ENCODE data around the gene TDRD6. TPM values are rescaled to one million over a fixed set of nuclear protein-coding genes. Genes with fewer than 3 reads are reported as not detected.
"Not testable (repeated sequence)": the region's sequence is repeated elsewhere in the genome, so short reads cannot be mapped to it uniquely, and the experiment has no call there.

TDRD6 gene
- polyA plus RNA-seq, 12 donors = 0.37 to 1.6 (median 0.80) TPM; not detected in 2

DNA sequence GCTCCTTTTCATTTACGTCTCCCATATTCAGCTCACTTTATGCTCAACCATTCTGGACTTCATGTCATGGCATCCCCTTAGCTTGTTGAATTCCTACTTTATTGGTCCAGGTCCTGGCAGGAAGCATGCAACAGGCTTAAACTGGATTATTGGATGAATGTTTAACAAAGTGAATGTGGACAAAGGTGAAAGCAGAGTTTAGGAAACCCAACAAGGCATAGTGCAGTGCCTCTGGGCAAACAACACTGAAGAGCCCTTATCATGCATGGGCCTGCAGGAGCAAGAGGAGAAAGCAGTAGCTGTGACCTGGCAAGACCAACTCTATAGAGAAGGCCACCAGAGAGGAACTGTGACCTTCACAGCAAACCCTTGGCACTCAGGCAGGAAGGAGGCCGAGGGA lies 53.8 kb downstream of the TDRD6 start:
- no peak for DNase-seq

DNA sequence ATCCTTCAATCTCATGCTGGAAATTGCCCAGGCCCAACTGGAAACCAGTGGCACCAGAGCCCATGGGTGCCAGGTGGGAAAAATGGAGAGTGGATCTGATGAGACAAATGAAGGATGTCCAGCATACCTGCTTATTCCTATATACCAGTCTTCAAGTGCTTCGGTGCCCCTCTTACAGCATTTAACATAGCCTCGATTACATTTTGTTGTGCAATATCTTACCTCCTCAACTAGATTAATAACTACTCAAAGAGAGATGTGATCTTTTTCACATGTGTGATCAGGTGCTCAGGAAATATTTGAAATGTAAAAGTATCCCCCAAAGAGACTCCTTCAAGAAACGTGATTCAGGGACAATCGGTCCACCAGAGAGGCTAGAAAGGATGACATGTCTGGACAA lies 54.2 kb downstream of the TDRD6 start:
- DNase-seq = no peak

DNA sequence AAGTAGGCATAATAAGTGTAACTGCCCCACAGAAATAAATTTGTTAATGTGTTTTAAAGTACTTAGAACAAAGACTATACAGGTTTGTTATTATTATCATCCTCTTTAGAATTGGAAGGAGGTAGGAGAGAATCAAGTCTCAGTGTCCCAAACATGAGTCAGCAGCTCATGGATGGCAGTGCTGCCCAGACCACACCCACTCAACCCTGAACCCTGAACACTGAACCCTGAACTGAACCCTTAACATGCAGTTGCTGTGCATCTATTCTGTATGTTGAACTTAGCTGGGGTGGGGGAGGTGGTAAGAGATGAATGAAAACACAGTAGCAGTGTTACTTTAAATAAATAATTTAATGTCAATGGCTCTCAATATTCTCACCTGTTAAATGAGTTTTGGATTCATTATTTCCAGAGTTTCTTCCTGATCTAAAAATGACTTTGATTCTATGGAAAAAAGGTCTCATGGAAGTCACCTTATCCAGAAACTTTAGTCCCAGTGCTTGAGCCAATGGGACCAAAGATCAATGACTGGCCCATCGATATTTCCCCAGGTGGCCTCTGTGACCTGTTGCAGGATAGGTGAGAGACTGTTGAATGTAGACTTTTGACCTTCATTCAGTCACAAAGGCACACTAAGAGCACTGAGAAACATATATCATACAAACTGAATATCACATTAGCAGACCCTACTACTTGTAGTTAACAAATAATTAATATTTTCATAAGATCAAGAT lies 55.9 kb downstream of the TDRD6 start:
- no peak for DNase-seq

- DNase-seq = not testable (repeated sequence)
Observed at GRCh38 chr6:46744159-46744725, 56.6 kb downstream of the TDRD6 start.

DNA sequence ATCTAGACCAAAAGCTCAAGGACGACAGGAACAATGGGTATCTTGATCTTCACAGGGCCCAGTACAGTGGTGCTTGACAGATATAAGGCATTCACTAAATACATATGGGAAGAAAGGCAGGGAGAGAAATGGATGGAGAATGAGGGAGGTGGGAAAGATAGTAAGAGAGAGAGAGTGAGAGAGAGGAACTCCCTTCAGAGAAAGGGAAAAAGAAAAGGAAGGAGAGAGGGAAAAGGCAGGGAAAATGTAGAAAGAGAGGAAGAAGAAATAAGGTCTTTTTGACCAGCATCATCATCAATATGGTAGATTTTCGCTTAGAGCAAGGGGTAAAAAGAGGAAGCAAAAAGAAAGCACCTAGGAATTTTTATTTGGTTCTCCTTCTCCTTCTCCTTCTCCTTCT lies 58.3 kb downstream of the TDRD6 start:
- DNase-seq = no peak

DNA sequence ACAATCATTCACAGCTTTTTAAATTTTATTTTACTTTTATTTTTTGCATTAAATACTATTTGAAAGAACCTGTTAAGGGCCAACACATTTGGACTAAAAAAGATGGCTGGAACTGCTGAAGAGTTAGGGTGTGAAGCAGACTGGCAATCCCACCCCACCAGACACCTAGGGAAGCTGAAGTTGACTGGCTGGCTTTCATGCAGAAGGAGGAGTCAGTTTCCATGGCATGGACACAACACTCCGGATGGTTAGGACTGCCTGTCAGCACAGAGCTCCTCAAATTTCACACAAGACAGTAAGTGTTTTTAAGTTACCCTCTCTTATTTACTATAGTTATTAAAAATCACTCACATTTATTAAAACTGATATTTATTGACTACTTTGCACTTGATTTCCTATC lies 59.0 kb downstream of the TDRD6 start, which contains the start of gene ANKRD66:
Gene ANKRD66, plus strand, starts transcription at position 238 of the 400 bp plus-strand sequence. CDS start 5,016 bp downstream, outside the sequence.
- no peak for DNase-seq

DNA sequence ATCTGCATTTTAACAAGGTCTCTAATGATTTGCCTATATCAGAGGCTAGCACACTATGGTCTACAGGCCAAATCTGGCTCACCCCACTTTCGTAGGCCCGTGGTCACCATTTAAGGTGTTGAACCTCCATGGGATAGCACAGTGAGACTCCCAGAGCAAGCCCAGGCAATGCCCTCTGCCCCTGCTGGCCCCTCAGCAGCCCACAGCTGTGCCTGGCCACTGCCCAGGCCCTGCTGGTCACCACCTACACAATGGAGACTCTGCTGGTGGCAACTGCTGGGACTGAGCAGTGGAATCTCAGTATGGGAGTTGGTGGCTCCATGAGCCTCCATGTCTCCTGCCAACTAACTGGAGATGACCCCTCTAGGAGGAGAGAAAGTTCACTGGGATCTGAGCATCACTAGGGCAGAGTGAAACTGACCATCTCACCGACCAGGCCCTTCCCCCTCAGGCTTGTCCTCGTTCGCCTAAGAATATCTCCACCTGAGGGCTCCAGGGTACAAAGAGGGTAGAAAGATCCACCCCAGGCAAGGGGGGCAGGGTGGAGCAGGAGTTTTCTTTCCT lies 61.3 kb downstream of the TDRD6 start:
- no peak for DNase-seq

- DNase-seq = no peak
Observed at GRCh38 chr6:46749731-46750130, 62.0 kb downstream of the TDRD6 start.

- no peak for DNase-seq
Observed at GRCh38 chr6:46751658-46752057, 64.0 kb downstream of the TDRD6 start.

Other genes with a start within 250 kb of the TDRD6 start
- 1 to 10 TPM in 11 of 12 donors, not detected in 1; 4.6 to 8.2 (median 6.9) TPM for gene RCAN2, start 196.4 kb upstream of the TDRD6 start, polyA plus RNA-seq (ENCODE audit: insufficient read length in 12 of 12)
- 1 to 10 TPM in 10 of 12 donors, not detected in 2; 1.8 to 3.6 (median 2.3) TPM for gene CYP39A1, start 35.1 kb upstream of the TDRD6 start, polyA plus RNA-seq (ENCODE audit: insufficient read length in 12 of 12)
- 10 to 100 TPM in 10 of 12 donors, 1 to 10 TPM in 1, not detected in 1; 7.9 to 37.9 (median 21.3) TPM for gene SLC25A27, start 34.9 kb upstream of the TDRD6 start, polyA plus RNA-seq (ENCODE audit: insufficient read length in 12 of 12)
- 1 to 10 TPM in 7 of 12 donors, under 1 TPM in 3, not detected in 2; 0.80 to 3.4 (median 1.3) TPM for gene PLA2G7, start 47.5 kb downstream of the TDRD6 start, polyA plus RNA-seq (ENCODE audit: insufficient read length in 12 of 12)
- gene ANKRD66, start 59.0 kb downstream of the TDRD6 start, polyA plus RNA-seq (ENCODE audit: insufficient read length in 12 of 12) = 1 to 10 TPM in 2 of 12 donors, under 1 TPM in 8, not detected in 2; 0.26 to 3.1 (median 0.61) TPM
- gene MEP1A, start 105.5 kb downstream of the TDRD6 start, polyA plus RNA-seq (ENCODE audit: insufficient read length in 12 of 12) = 10 to 100 TPM in 1 of 12 donors, under 1 TPM in 1, not detected in 10; 0.45 to 66.0 TPM
- 10 to 100 TPM in 11 of 12 donors, not detected in 1; 16.0 to 32.7 (median 26.6) TPM for gene ADGRF5, start 234.1 kb downstream of the TDRD6 start, polyA plus RNA-seq (ENCODE audit: insufficient read length in 12 of 12)